Glutamatergic neuron (in vitro differentiated cells): ENCODE measurements around the gene HRG. TPM values are rescaled to one million over a fixed set of nuclear protein-coding genes. Genes with fewer than 3 reads are reported as not detected.
"Not testable (repeated sequence)": the region's sequence is repeated elsewhere in the genome, so short reads cannot be mapped to it uniquely, and the experiment has no call there.

Experiments used
- DNase-seq: peaks from one replicate; pipeline ENCODE4 v3.0.0; 2022
- H3K27ac Mint-ChIP-seq: one replicate; pipeline ENCODE4 v1.8.0; 2020; ENCODE audit warnings: mild to moderate bottlenecking, mixed read lengths, inconsistent platforms; ENCODE audit not compliant: unreplicated experiment
- H3K27me3 Mint-ChIP-seq: one replicate; pipeline ENCODE4 v1.8.0; 2020; ENCODE audit warnings: mild to moderate bottlenecking, moderate library complexity, mixed read lengths, inconsistent platforms; ENCODE audit not compliant: unreplicated experiment
- H3K36me3 Mint-ChIP-seq: one replicate; pipeline ENCODE4 v1.8.0; 2020; ENCODE audit warnings: mild to moderate bottlenecking, mixed read lengths, inconsistent platforms; ENCODE audit not compliant: unreplicated experiment
- H3K4me1 Mint-ChIP-seq: one replicate; pipeline ENCODE4 v1.8.0; 2020; ENCODE audit warnings: mild to moderate bottlenecking, low read depth, mixed read lengths, inconsistent platforms; ENCODE audit not compliant: unreplicated experiment
- H3K4me3 Mint-ChIP-seq: one replicate; pipeline ENCODE4 v1.8.0; 2020; ENCODE audit warnings: mild to moderate bottlenecking, mixed read lengths, inconsistent platforms; ENCODE audit not compliant: unreplicated experiment
- H3K9me3 Mint-ChIP-seq: one replicate; pipeline ENCODE4 v1.8.0; 2020; ENCODE audit warnings: mild to moderate bottlenecking, moderate library complexity, mixed read lengths, inconsistent platforms; ENCODE audit not compliant: unreplicated experiment
- CTCF ChIP-seq: fragments of 200-600 bp; sonication (generic); IDR thresholded peaks from one replicate; pipeline ENCODE4 v1.5.0; 2021; ENCODE audit not compliant: partially characterized antibody, unreplicated experiment
- total RNA-seq: library from RNA; stranded (reverse); fragmentation: NEBNext Ultra II Directional; extraction: Animal tissue kit (Norgen Biotek cat#: 25700); gene quantifications from one replicate; pipeline ENCODE4 v1.2.1, GENCODE V29; 2021; ENCODE audit not compliant: unreplicated experiment

Gene HRG
- total RNA-seq, 1 donor from 2014 or later: not detected

GRCh38 chr3:186694288-186695032, 28.6 kb downstream of the HRG start:
- Mint-ChIP-seq H3K9me3 (no peaks in the 10 kb centered on the region), H3K27ac (no peak overlapping the region), H3K4me3 (no peak overlapping the region), H3K4me1 (no peaks in the 10 kb centered on the region), H3K27me3 (no peaks in the 10 kb centered on the region), H3K36me3 (no peaks in the 10 kb centered on the region)
- no peak for DNase-seq
- TF ChIP-seq CTCF: no peak

- H3K27me3 Mint-ChIP-seq: no peaks in the 10 kb centered on the region
- H3K36me3 Mint-ChIP-seq: no peaks in the 10 kb centered on the region
- DNase-seq: no peak
- no peak overlapping the region for H3K4me3 Mint-ChIP-seq
- no peaks in the 10 kb centered on the region for H3K9me3 Mint-ChIP-seq
- H3K4me1 Mint-ChIP-seq: no peaks in the 10 kb centered on the region
- H3K27ac Mint-ChIP-seq: no peak overlapping the region
- no peak for TF ChIP-seq CTCF
These were observed 30.7 kb downstream of the HRG start for GRCh38 chr3:186696522-186696921.

DNA sequence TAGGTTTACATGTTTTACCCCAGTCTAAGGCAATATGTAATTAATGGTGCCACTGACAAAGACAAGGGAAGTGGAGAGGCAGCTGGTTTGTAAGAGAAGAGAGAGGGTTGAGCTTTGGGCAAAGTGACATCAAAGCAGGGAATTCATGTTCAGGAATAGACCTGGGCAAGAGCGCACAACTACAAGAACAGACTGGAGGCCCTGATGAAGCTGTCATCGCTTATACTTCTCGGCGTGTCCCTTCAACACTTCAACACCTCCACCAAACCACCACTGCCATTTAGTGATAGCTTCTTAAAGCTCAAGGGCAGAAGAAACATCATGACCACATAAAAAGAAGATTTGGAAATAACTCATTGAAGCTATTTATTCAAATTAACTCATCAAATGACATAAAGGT, 31.7 kb downstream of the HRG start:
- no peak for DNase-seq
- no peaks in the 10 kb centered on the region for H3K27me3 Mint-ChIP-seq
- H3K27ac Mint-ChIP-seq: no peak overlapping the region
- no peaks in the 10 kb centered on the region for H3K4me1 Mint-ChIP-seq
- TF ChIP-seq CTCF: no peak
- H3K4me3 Mint-ChIP-seq: no peak overlapping the region
- no peaks in the 10 kb centered on the region for H3K36me3 Mint-ChIP-seq
- H3K9me3 Mint-ChIP-seq: no peaks in the 10 kb centered on the region

GRCh38 chr3:186700267-186700666, 34.5 kb downstream of the HRG start:
- no peak for TF ChIP-seq CTCF
- Mint-ChIP-seq H3K9me3 (no peaks in the 10 kb centered on the region), H3K4me3 (no peak overlapping the region), H3K36me3 (no peaks in the 10 kb centered on the region), H3K4me1 (no peaks in the 10 kb centered on the region), H3K27ac (no peak overlapping the region), H3K27me3 (no peaks in the 10 kb centered on the region)
- no peak for DNase-seq

DNA sequence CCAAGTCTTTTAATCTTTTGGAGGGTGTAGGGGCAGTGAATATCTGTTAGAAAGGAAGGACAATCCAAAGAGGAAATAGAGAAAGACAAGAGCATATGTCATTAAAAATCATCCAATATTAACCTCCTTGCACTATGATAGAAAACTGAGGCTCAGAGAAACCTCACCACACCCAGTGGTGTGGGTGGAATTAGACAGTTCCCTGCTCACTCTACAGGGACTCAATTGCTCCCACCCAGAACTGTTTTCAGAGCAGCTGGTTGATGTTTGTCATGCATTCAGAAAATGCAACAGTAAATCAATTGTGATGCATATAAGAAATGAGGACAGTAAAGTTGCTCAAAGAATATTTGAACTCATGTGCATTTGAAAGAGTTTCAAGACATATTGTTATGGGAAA, 36.6 kb downstream of the HRG start:
- not testable (repeated sequence) for H3K36me3 Mint-ChIP-seq, H3K4me3 Mint-ChIP-seq, DNase-seq, H3K9me3 Mint-ChIP-seq, H3K27ac Mint-ChIP-seq, H3K4me1 Mint-ChIP-seq, H3K27me3 Mint-ChIP-seq
